Activated B cell treated with CpG ODN at 0.5 μM for 24 hours (primary cell): ENCODE data around the gene ARPC5L. TPM values are rescaled to one million over a fixed set of nuclear protein-coding genes. Genes with fewer than 3 reads are reported as not detected.

Source experiments
- ATAC-seq: fragments of 200-7000 bp; cut with Tn5 transposase; one replicate; pipeline ENCODE4 v1.10.0; 2021; ENCODE audit warnings: low read depth, mild to moderate bottlenecking, moderate library complexity
- CTCF ChIA-PET: fragments of 350-600 bp; sonication (Branson Sonifier 250); formaldehyde crosslinking; loops from one replicate; lab custom pipeline; 2021; ENCODE audit warnings: antibody characterized with exemption; lab: Charles Lee
- POLR2A ChIA-PET: fragments of 350-600 bp; sonication (Branson Sonifier 250); formaldehyde crosslinking; loops from one replicate; lab custom pipeline; 2021; ENCODE audit warnings: antibody characterized with exemption; lab: Charles Lee
- DNase-seq: peaks from one replicate; pipeline ENCODE4 v3.0.0; 2022
- H3K27ac Mint-ChIP-seq: one replicate; pipeline ENCODE4 v1.8.0; 2020; ENCODE audit warnings: mixed read lengths
- H3K27me3 Mint-ChIP-seq: one replicate; pipeline ENCODE4 v1.8.0; 2021; ENCODE audit warnings: mixed read lengths
- H3K36me3 Mint-ChIP-seq: one replicate; pipeline ENCODE4 v1.8.0; 2021; ENCODE audit warnings: low read depth, mixed read lengths
- H3K4me1 Mint-ChIP-seq: one replicate; pipeline ENCODE4 v1.8.0; 2021; ENCODE audit warnings: mixed read lengths
- H3K4me3 Mint-ChIP-seq: one replicate; pipeline ENCODE4 v1.8.0; 2020; ENCODE audit warnings: mild to moderate bottlenecking, mixed read lengths
- H3K9me3 Mint-ChIP-seq: one replicate; pipeline ENCODE4 v1.8.0; 2020; ENCODE audit warnings: mixed read lengths
- intact Hi-C: fragments of 100-400 bp; cut with micrococcal nuclease; formaldehyde crosslinking; loops from one replicate; pipeline ENCODE4 v1.15.1; 2024
- total RNA-seq: library from RNA; stranded (reverse); gene quantifications from 2 replicates; pipeline ENCODE4 v1.2.3, GENCODE V29; 2022
- TF ChIP-seq, protein P1 (sequence below): fragments of 200-600 bp; IDR thresholded peaks from one replicate; pipeline ENCODE4 v1.8.0; 2022; ENCODE audit warnings: antibody characterized with exemption, mild to moderate bottlenecking

ARPC5L gene
- total RNA-seq, 1 donor from 2014 or later: 93.1 TPM

GRCh38 chr9:124887832-124888231 is 25.9 kb downstream of the ARPC5L start:
- Mint-ChIP-seq H3K27me3 (no peaks in the 10 kb centered on the region), H3K9me3 (no peaks in the 10 kb centered on the region), H3K4me3 (no peak overlapping the region), H3K4me1 (peaks cover 2% of the 10 kb centered on the region), H3K36me3 (peaks cover 74% of the 10 kb centered on the region), H3K27ac (no peak overlapping the region)
- POLR2A ChIA-PET: no interaction called here
- DNase-seq: no peak
- no peak for ATAC-seq
- CTCF ChIA-PET: no interaction called here
- TF ChIP-seq, protein P1, sequence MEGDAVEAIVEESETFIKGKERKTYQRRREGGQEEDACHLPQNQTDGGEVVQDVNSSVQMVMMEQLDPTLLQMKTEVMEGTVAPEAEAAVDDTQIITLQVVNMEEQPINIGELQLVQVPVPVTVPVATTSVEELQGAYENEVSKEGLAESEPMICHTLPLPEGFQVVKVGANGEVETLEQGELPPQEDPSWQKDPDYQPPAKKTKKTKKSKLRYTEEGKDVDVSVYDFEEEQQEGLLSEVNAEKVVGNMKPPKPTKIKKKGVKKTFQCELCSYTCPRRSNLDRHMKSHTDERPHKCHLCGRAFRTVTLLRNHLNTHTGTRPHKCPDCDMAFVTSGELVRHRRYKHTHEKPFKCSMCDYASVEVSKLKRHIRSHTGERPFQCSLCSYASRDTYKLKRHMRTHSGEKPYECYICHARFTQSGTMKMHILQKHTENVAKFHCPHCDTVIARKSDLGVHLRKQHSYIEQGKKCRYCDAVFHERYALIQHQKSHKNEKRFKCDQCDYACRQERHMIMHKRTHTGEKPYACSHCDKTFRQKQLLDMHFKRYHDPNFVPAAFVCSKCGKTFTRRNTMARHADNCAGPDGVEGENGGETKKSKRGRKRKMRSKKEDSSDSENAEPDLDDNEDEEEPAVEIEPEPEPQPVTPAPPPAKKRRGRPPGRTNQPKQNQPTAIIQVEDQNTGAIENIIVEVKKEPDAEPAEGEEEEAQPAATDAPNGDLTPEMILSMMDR: no peak
- intact Hi-C loops: no loop called here

DNA sequence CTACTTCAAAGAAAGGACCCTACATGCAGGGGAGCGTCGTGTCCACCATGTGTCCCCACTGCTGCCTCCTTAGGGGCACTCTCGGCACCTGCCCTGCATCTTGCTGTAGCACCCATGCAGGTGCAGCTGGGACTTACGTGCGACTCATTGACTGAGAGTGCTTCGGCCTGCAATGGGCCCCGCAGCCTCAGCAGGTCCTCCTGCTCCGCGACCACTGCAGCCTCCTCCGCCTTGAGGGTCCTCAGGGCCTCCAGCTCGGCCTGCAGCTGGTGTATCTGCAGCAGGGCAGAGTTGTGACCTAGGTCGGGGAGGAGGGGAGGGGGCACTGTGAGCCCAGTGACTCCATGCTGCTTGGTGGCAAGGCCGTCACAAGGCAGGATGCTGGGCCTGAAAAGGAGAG is 27.1 kb downstream of the ARPC5L start:
- peaks cover 80% of the 10 kb centered on the region for H3K36me3 Mint-ChIP-seq
- TF ChIP-seq, protein P1: no peak
- H3K27ac Mint-ChIP-seq: no peak overlapping the region
- POLR2A ChIA-PET: no interaction called here
- no peaks in the 10 kb centered on the region for H3K9me3 Mint-ChIP-seq
- CTCF ChIA-PET: no interaction called here
- peaks cover 2% of the 10 kb centered on the region for H3K4me1 Mint-ChIP-seq
- ATAC-seq (no peak), DNase-seq (no peak)
- no peaks in the 10 kb centered on the region for H3K27me3 Mint-ChIP-seq
- H3K4me3 Mint-ChIP-seq: no peak overlapping the region
- intact Hi-C loops: no loop called here

- TF ChIP-seq, protein P1: no peak
- DNase-seq: no peak
- no peak for ATAC-seq
- POLR2A ChIA-PET: no interaction called here
- Mint-ChIP-seq H3K27me3 (no peaks in the 10 kb centered on the region), H3K9me3 (no peaks in the 10 kb centered on the region), H3K36me3 (peaks cover 81% of the 10 kb centered on the region), H3K4me1 (no peaks in the 10 kb centered on the region), H3K4me3 (no peak overlapping the region), H3K27ac (no peak overlapping the region)
- CTCF ChIA-PET: interaction anchor here (5.3 kb wide), 1 partner anchor 36 kb away, joined by 29 read pairs; the partner anchor contains the start of gene WDR38
- intact Hi-C loops: loop anchor here (10.0 kb wide), 1 partner anchor 485 kb away; no protein-coding TSS in a partner anchor
Measured at GRCh38 chr9:124890179-124890578, 28.2 kb downstream of the ARPC5L start.

DNA sequence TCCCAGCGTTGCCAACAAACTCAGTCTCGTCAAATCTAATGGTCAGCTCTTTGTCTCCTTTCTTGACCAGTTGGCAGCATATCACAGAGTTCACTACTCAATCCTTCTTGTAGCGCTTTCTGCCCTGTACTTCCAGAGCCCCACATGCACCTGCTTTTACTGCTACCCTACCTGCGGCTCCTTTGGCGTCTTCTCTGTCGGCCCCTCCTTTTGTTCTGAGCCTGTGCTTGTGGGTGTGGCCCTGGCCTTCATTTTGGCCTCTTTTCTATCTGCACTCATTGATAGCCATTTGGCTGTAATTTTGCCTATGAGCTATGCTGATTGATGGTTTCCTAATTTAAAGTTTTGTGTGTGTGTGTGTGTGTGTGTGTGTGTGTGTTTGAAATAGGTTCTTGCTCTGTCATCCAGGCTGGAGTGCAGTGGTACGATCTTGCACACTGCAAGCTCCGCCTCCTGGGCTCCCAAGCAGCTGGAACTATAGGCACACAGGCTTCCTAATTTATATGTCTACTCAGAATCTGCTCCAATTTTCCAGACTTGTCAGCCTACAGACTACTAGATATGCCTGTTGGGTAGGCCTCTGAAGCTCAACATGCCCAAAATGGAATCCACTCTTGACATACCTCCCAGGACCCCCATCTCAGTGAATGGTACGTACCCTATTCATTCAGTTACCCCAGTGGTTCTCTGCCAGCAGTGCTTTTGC is 32.3 kb downstream of the ARPC5L start:
- POLR2A ChIA-PET: interaction anchor here (0.6 to 1.2 kb wide), 3 partner anchors 24 to 34 kb away, joined by 3 to 5 read pairs (median 3); partner anchors contain the start of gene RPL35
- no peak for ATAC-seq

More for the DNA sequence above, 32.3 kb downstream of the ARPC5L start:
- CTCF ChIA-PET: interaction anchor here (1.1 to 5.3 kb wide), 6 partner anchors 32 to 277 kb away, joined by 3 to 31 read pairs (median 6); partner anchors contain the start of genes ARPC5L, NR6A1, OLFML2A and RPL35
- H3K27ac Mint-ChIP-seq: no peak overlapping the region
- H3K27me3 Mint-ChIP-seq: no peaks in the 10 kb centered on the region
- H3K9me3 Mint-ChIP-seq: no peaks in the 10 kb centered on the region
- intact Hi-C loops: loop anchor here (1.0 to 10.0 kb wide), 6 partner anchors 25 to 481 kb away; partner anchors contain the start of genes RPL35 and WDR38
- no peak for DNase-seq
- H3K4me1 Mint-ChIP-seq: no peaks in the 10 kb centered on the region
- TF ChIP-seq, protein P1: no peak
- H3K4me3 Mint-ChIP-seq: no peak overlapping the region
- peaks cover 80% of the 10 kb centered on the region for H3K36me3 Mint-ChIP-seq
